ENCODE results near the gene FAM107B. TPM values are rescaled to one million over a fixed set of nuclear protein-coding genes. Genes with fewer than 3 reads are reported as not detected.

Gene FAM107B
- polyA plus RNA-seq, 1 donor = 44.0 TPM

- WGBS (ENCODE audit: insufficient coverage, low lambda C conversion rate) = 90% methylated on average over 2 of the region's 9 CpGs
- Histone ChIP-seq H3K4me3 (ENCODE audit: low read length) (no peak overlapping the region), H3K27ac (ENCODE audit: low read length) (no peak overlapping the region), H3K9me3 (ENCODE audit: control insufficient read depth, low read depth, low read length) (no peaks in the 10 kb centered on the region), H3K4me1 (ENCODE audit: control insufficient read depth, insufficient read depth, low read length) (no peaks in the 10 kb centered on the region), H3K27me3 (ENCODE audit: control insufficient read depth, insufficient read depth, low read length) (peaks cover 6% of the 10 kb centered on the region), H3K36me3 (ENCODE audit: control insufficient read depth, insufficient read depth, low read length) (no peaks in the 10 kb centered on the region)
- no peak for DNase-seq
Observed at GRCh38 chr10:14758451-14758850, 16.2 kb downstream of the FAM107B start.

- Histone ChIP-seq H3K4me3 (ENCODE audit: low read length) (no peak overlapping the region), H3K27me3 (ENCODE audit: control insufficient read depth, insufficient read depth, low read length) (peaks cover 6% of the 10 kb centered on the region), H3K4me1 (ENCODE audit: control insufficient read depth, insufficient read depth, low read length) (no peaks in the 10 kb centered on the region), H3K36me3 (ENCODE audit: control insufficient read depth, insufficient read depth, low read length) (no peaks in the 10 kb centered on the region), H3K9me3 (ENCODE audit: control insufficient read depth, low read depth, low read length) (no peaks in the 10 kb centered on the region), H3K27ac (ENCODE audit: low read length) (no peak overlapping the region)
- WGBS (ENCODE audit: insufficient coverage, low lambda C conversion rate) = 100% methylated on average over 1 of the region's 7 CpGs
- DNase-seq = no peak
Observed at GRCh38 chr10:14757986-14758385, 16.7 kb downstream of the FAM107B start.

GRCh38 chr10:14757394-14757793, 17.3 kb downstream of the FAM107B start:
- no peaks in the 10 kb centered on the region for H3K9me3 ChIP-seq (ENCODE audit: control insufficient read depth, low read depth, low read length)
- DNase-seq = no peak
- H3K27me3 ChIP-seq (ENCODE audit: control insufficient read depth, insufficient read depth, low read length) = peaks cover 6% of the 10 kb centered on the region
- H3K4me1 ChIP-seq (ENCODE audit: control insufficient read depth, insufficient read depth, low read length) = no peaks in the 10 kb centered on the region
- no peak overlapping the region for H3K27ac ChIP-seq (ENCODE audit: low read length)
- WGBS (ENCODE audit: insufficient coverage, low lambda C conversion rate) = 80% methylated on average over 1 of the region's 6 CpGs
- H3K4me3 ChIP-seq (ENCODE audit: low read length) = no peak overlapping the region
- no peaks in the 10 kb centered on the region for H3K36me3 ChIP-seq (ENCODE audit: control insufficient read depth, insufficient read depth, low read length)

GRCh38 chr10:14753441-14753840, 21.3 kb downstream of the FAM107B start:
- H3K27ac ChIP-seq (ENCODE audit: low read length) = no peak overlapping the region
- H3K4me1 ChIP-seq (ENCODE audit: control insufficient read depth, insufficient read depth, low read length) = peaks cover 5% of the 10 kb centered on the region
- H3K27me3 ChIP-seq (ENCODE audit: control insufficient read depth, insufficient read depth, low read length) = peaks cover 6% of the 10 kb centered on the region
- 57% methylated on average over 1 of the region's 1 CpG for WGBS (ENCODE audit: insufficient coverage, low lambda C conversion rate)
- DNase-seq = no peak
- H3K4me3 ChIP-seq (ENCODE audit: low read length) = no peak overlapping the region
- no peaks in the 10 kb centered on the region for H3K9me3 ChIP-seq (ENCODE audit: control insufficient read depth, low read depth, low read length)
- H3K36me3 ChIP-seq (ENCODE audit: control insufficient read depth, insufficient read depth, low read length) = no peaks in the 10 kb centered on the region

GRCh38 chr10:14751921-14752320, 22.8 kb downstream of the FAM107B start:
- no peak for DNase-seq
- peaks cover 5% of the 10 kb centered on the region for H3K4me1 ChIP-seq (ENCODE audit: control insufficient read depth, insufficient read depth, low read length)

GRCh38 chr10:14751014-14751896, 23.4 kb downstream of the FAM107B start:
- H3K36me3 ChIP-seq (ENCODE audit: control insufficient read depth, insufficient read depth, low read length) = no peaks in the 10 kb centered on the region
- peaks cover 6% of the 10 kb centered on the region for H3K27me3 ChIP-seq (ENCODE audit: control insufficient read depth, insufficient read depth, low read length)
- H3K4me1 ChIP-seq (ENCODE audit: control insufficient read depth, insufficient read depth, low read length) = peaks cover 5% of the 10 kb centered on the region
- DNase-seq = peak; percentile 17 to 24
- peak overlapping the region; percentile 3 for H3K27ac ChIP-seq (ENCODE audit: low read length)
- no CpG with 5 or more reads among the region's 14 CpGs for WGBS (ENCODE audit: insufficient coverage, low lambda C conversion rate)
- no peak overlapping the region for H3K4me3 ChIP-seq (ENCODE audit: low read length)
- H3K9me3 ChIP-seq (ENCODE audit: control insufficient read depth, low read depth, low read length) = no peaks in the 10 kb centered on the region

More at GRCh38 chr10:14751921-14752320, 22.8 kb downstream of the FAM107B start:
- peaks cover 6% of the 10 kb centered on the region for H3K27me3 ChIP-seq (ENCODE audit: control insufficient read depth, insufficient read depth, low read length)
- WGBS (ENCODE audit: insufficient coverage, low lambda C conversion rate) = no CpG with 5 or more reads among the region's 1 CpG
- peak overlapping the region; percentile 3 for H3K27ac ChIP-seq (ENCODE audit: low read length)
- no peak overlapping the region for H3K4me3 ChIP-seq (ENCODE audit: low read length)
- H3K9me3 ChIP-seq (ENCODE audit: control insufficient read depth, low read depth, low read length) = no peaks in the 10 kb centered on the region
- no peaks in the 10 kb centered on the region for H3K36me3 ChIP-seq (ENCODE audit: control insufficient read depth, insufficient read depth, low read length)

- no peak overlapping the region for H3K4me3 ChIP-seq (ENCODE audit: low read length)
- peaks cover 5% of the 10 kb centered on the region for H3K4me1 ChIP-seq (ENCODE audit: control insufficient read depth, insufficient read depth, low read length)
- H3K27me3 ChIP-seq (ENCODE audit: control insufficient read depth, insufficient read depth, low read length) = peaks cover 3% of the 10 kb centered on the region
- no peak overlapping the region for H3K27ac ChIP-seq (ENCODE audit: low read length)
- DNase-seq = peak in 1 of 2 donors; percentile 21
- no CpG with 5 or more reads among the region's 10 CpGs for WGBS (ENCODE audit: insufficient coverage, low lambda C conversion rate)
- H3K36me3 ChIP-seq (ENCODE audit: control insufficient read depth, insufficient read depth, low read length) = no peaks in the 10 kb centered on the region
- H3K9me3 ChIP-seq (ENCODE audit: control insufficient read depth, low read depth, low read length) = no peaks in the 10 kb centered on the region
Observed at GRCh38 chr10:14749070-14749809, 25.5 kb downstream of the FAM107B start.

- Histone ChIP-seq H3K4me1 (ENCODE audit: control insufficient read depth, insufficient read depth, low read length) (peaks cover 5% of the 10 kb centered on the region), H3K27ac (ENCODE audit: low read length) (no peak overlapping the region), H3K36me3 (ENCODE audit: control insufficient read depth, insufficient read depth, low read length) (no peaks in the 10 kb centered on the region), H3K27me3 (ENCODE audit: control insufficient read depth, insufficient read depth, low read length) (peaks cover 2% of the 10 kb centered on the region), H3K9me3 (ENCODE audit: control insufficient read depth, low read depth, low read length) (no peaks in the 10 kb centered on the region), H3K4me3 (ENCODE audit: low read length) (no peak overlapping the region)
- no CpG with 5 or more reads among the region's 3 CpGs for WGBS (ENCODE audit: insufficient coverage, low lambda C conversion rate)
- DNase-seq = no peak
Observed at GRCh38 chr10:14748441-14748840, 26.3 kb downstream of the FAM107B start.

- H3K27me3 ChIP-seq (ENCODE audit: control insufficient read depth, insufficient read depth, low read length) = no peaks in the 10 kb centered on the region
- no peaks in the 10 kb centered on the region for H3K4me1 ChIP-seq (ENCODE audit: control insufficient read depth, insufficient read depth, low read length)
- H3K9me3 ChIP-seq (ENCODE audit: control insufficient read depth, low read depth, low read length) = no peaks in the 10 kb centered on the region
- H3K4me3 ChIP-seq (ENCODE audit: low read length) = no peak overlapping the region
- peak in 1 of 2 donors; percentile 15 for DNase-seq
- no peaks in the 10 kb centered on the region for H3K36me3 ChIP-seq (ENCODE audit: control insufficient read depth, insufficient read depth, low read length)
- no peak overlapping the region for H3K27ac ChIP-seq (ENCODE audit: low read length)
- 0% methylated on average over 2 of the region's 3 CpGs for WGBS (ENCODE audit: insufficient coverage, low lambda C conversion rate)
Observed at GRCh38 chr10:14742815-14743214, 31.9 kb downstream of the FAM107B start.

- Histone ChIP-seq H3K9me3 (ENCODE audit: control insufficient read depth, low read depth, low read length) (no peaks in the 10 kb centered on the region), H3K4me3 (ENCODE audit: low read length) (no peak overlapping the region), H3K4me1 (ENCODE audit: control insufficient read depth, insufficient read depth, low read length) (no peaks in the 10 kb centered on the region), H3K27me3 (ENCODE audit: control insufficient read depth, insufficient read depth, low read length) (no peaks in the 10 kb centered on the region), H3K27ac (ENCODE audit: low read length) (no peak overlapping the region), H3K36me3 (ENCODE audit: control insufficient read depth, insufficient read depth, low read length) (no peaks in the 10 kb centered on the region)
- no CpG with 5 or more reads among the region's 1 CpG for WGBS (ENCODE audit: insufficient coverage, low lambda C conversion rate)
- no peak for DNase-seq
Observed at GRCh38 chr10:14742382-14742781, 32.3 kb downstream of the FAM107B start.

All from large intestine (tissue), 3 donors.